GM12865 (cell line): ENCODE results near the gene DCDC2C.

Experiments used
- DNase-seq: peaks from one replicate; pipeline ENCODE4 v3.0.0; 2010; ENCODE audit warnings: low read depth
- H3K4me3 ChIP-seq: 2 replicates; pipeline ENCODE4 v1.5.1; 2011; ENCODE audit warnings: mild to moderate bottlenecking, low read depth, low read length, control low read depth
- TF ChIP-seq, protein P1 (sequence below): IDR thresholded peaks from 2 replicates; pipeline ENCODE4 v1.5.1; 2011; ENCODE audit warnings: low read length, control low read depth, low read depth, inconsistent platforms; ENCODE audit not compliant: insufficient read depth; ENCODE audit errors: missing control alignments

DCDC2C gene

DNA sequence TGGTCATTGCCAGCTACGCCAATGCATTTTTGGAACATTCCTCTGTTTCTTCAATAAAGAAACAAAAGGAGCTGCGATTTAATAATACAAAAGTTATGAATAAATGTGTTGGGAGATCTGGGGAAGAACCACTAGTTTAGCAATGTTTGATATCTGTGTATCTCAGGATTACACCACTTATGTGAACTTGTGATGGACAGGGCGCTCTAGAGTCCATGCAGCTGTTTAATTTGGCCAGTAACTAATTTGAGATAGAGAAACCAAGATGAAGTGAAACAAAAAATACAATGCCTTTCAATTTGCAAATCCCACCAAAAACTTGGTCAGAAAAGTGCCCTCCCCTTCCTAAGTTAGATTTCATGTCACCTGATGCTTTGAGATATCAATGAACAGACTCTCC, 6.8 kb upstream of the DCDC2C start:
- DNase-seq: no peak
- H3K4me3 ChIP-seq: no peak overlapping the region
- TF ChIP-seq, protein P1, sequence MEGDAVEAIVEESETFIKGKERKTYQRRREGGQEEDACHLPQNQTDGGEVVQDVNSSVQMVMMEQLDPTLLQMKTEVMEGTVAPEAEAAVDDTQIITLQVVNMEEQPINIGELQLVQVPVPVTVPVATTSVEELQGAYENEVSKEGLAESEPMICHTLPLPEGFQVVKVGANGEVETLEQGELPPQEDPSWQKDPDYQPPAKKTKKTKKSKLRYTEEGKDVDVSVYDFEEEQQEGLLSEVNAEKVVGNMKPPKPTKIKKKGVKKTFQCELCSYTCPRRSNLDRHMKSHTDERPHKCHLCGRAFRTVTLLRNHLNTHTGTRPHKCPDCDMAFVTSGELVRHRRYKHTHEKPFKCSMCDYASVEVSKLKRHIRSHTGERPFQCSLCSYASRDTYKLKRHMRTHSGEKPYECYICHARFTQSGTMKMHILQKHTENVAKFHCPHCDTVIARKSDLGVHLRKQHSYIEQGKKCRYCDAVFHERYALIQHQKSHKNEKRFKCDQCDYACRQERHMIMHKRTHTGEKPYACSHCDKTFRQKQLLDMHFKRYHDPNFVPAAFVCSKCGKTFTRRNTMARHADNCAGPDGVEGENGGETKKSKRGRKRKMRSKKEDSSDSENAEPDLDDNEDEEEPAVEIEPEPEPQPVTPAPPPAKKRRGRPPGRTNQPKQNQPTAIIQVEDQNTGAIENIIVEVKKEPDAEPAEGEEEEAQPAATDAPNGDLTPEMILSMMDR: no peak

DNA sequence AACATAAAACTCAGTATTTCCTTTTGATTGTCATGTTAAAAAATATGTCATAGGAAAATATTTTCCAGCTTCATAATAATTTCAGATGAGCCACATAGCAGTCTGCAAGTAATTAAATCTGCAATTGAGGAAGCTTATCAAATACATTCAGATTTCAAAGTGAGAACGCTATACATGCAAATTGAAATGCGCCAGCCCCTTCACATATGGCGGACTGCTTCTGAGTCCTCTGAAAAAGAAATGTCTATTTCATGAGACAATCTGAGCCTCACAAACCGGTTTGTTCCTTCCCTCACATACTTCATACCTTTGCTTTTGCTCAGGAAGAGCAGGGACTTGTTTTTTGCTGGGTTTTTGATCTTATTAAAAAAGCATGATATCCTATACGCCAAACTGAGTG, 2.3 kb upstream of the DCDC2C start:
- DNase-seq: no peak
- TF ChIP-seq, protein P1: no peak
- H3K4me3 ChIP-seq: no peak overlapping the region

DNA sequence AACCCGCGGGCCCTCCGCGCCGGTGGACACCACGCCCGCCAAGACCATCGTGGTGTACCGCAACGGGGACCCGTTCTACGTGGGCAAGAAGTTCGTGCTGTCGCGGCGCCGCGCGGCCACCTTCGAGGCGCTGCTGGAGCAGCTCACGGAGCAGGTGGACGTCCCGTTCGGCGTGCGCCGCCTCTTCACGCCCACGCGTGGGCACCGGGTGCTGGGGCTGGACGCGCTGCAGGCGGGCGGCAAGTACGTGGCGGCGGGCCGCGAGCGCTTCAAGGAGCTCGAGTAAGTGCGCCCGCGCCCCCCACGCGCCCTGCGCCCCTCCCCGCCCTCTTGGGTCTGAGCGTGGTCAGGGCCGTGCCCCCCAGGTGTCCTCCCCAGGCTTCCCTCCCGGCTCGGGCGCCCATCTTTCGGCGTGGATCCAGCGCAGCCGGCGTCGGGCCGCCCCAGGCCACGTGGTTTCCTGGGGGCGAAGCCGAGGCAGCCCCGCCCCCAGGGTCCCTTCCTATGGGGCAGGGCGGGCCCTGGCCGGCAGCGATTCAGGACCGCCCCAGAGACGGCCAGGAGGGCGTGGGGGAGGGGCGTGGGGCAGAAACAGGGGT, 481 bp downstream of the DCDC2C start:
- H3K4me3 ChIP-seq: no peak overlapping the region
- no peak for DNase-seq
- TF ChIP-seq, protein P1: no peak

DNA sequence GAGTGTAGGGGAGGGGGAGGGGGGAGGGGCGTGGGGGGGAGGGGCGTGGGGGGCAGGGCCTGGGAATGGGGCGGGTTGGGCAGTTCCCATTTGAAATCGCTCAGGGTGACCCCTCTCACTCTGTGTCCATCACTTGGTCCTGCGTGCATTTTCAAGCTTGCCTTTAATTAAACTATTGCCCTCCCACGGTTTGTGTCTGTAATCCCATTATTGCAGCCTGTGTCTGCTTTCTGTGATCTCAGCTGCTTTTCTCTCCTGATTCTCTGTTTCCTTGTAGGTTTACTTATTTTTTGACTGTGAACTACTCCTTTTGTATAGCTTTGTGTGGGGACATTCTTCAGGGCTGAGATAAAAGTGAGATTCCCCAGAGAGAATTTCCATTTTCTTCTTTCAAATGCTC, 1.3 kb downstream of the DCDC2C start:
- no peak overlapping the region for H3K4me3 ChIP-seq
- no peak for DNase-seq
- TF ChIP-seq, protein P1: no peak

DNA sequence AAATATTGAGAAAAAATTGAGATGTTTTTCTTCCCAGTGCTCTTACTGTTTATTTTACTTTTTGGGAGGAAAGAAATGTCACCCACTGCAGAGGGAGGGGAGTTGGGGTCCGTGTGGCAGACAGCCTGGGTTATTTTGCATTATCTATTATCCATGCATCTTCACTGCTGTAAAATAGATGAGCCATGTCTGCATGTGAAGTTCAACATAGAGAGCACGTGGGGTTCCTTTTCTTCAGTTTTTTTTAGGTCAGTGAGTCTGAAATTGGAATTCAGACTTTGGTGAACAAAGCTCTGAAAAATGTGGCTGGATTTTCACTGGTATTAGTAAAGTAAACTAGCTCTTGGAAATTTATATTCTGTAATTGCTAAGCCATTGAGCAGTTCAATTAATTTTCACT, 2.4 kb downstream of the DCDC2C start:
- H3K4me3 ChIP-seq: no peak overlapping the region
- DNase-seq: no peak
- TF ChIP-seq, protein P1: no peak

DNA sequence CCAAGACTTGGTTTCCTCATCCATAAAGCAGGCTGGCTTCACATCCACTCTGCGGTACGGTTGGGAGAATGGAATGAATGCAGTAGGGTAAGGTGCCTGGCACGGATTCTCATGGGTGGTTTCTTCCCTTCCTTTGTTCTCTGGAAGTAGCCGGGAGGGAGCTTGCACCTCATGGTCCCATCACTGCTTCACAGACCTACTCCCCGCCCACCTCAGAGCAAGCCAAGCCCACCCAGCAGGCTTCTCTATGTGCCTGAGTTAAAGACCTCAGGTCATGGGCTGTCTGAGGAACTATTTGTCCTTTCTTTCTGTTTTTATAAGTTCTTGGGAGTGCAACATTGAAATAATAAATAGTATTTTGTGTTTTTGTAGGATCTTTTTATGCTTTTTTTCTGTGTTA, 3.5 kb downstream of the DCDC2C start:
- TF ChIP-seq, protein P1: no peak
- H3K4me3 ChIP-seq: no peak overlapping the region
- DNase-seq: no peak

DNA sequence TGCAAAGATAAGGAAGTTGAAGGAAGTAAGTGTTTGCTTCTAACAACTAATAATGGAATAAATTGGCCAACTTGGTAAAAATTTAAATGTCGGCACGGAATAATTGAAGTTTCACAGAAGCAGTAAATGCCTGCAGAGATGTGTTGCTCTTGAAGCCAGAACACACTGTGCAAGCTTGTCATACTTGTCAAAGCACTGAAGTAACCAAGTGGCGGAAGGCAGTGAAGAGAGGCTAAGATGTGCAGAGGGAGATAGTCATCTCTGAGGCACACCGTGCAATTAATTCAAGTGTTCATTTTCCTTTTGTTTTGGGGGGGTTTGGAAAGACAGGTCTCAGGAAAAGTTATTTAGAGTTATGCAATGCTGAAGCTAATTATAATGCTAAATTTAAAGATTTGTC, 5.2 kb downstream of the DCDC2C start:
- TF ChIP-seq, protein P1: no peak
- DNase-seq: no peak
- no peak overlapping the region for H3K4me3 ChIP-seq
